NCI-H510A treated with DMSO at 0.1 percent for 48 hours (cell line): ENCODE results near the gene RUSF1.
A peak's percentile ranks its signal among the peaks of the same experiment; 100 is the strongest.
"Not testable (repeated sequence)": the region's sequence is repeated elsewhere in the genome, so short reads cannot be mapped to it uniquely, and the experiment has no call there.

Source experiments
- DNase-seq: peaks from one replicate; lab custom pipeline; 2025; lab: John Stamatoyannopoulos, UW

RUSF1 gene

DNA sequence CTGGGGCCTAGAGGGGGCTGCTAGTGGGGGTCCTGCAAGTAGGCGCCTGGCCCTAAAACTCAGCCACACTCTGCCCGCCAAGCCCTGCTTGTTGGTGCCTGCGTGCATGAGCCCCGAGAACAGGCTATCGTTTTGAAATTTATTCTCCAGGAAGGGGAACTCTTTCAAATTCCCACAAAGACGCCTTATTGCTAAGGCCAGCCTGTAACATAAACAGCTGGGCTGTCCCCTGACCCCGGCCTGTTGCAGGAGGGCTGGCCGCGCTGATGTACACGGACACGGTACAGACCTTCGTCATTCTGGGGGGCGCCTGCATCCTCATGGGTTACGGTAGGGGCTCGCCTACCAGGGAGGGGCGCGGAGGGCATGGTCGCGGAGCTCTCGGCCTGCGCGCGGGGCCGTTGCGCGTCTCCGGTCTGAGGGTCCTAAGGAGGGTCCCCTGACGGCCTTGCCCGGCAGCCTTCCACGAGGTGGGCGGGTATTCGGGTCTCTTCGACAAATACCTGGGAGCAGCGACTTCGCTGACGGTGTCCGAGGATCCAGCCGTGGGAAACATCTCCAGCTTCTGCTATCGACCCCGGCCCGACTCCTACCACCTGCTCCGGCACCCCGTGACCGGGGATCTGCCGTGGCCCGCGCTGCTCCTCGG lies 21.0 kb downstream of the RUSF1 start:
- no peak for DNase-seq

DNA sequence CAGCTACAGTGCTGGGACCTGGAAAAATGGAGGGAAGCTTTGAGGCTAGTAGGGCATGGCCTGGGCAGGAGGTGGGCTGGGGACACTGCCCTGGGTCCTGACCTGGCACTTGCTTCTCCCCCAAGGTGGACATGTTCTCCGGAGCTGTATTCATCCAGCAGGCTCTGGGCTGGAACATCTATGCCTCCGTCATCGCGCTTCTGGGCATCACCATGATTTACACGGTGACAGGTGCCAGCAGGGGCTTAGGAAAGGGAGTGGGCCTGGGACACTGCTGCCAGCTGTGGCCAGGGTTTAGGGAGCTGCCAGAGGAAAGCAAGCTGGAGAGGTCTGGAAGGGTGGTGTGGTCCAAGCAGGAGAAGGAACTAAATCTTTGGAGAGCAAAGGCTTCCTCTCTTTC lies 22.1 kb downstream of the RUSF1 start:
- DNase-seq: no peak

DNA sequence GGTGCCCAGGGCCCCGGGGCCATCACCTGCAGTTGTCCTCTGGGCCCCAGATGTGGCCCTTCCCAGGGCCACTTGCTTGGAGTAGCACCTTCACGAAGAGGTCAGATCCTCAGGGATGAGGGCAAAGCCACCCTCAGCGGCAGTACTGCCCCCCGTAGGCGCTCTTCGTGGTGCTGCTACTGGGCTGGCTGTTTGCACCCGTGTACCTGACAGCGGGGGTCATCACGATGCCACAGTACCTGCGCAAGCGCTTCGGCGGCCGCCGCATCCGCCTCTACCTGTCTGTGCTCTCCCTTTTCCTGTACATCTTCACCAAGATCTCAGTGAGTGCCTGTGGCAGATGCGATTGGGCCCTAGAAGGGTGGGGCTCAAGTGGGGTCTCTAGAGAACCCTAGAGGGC lies 22.6 kb downstream of the RUSF1 start:
- no peak for DNase-seq

DNA sequence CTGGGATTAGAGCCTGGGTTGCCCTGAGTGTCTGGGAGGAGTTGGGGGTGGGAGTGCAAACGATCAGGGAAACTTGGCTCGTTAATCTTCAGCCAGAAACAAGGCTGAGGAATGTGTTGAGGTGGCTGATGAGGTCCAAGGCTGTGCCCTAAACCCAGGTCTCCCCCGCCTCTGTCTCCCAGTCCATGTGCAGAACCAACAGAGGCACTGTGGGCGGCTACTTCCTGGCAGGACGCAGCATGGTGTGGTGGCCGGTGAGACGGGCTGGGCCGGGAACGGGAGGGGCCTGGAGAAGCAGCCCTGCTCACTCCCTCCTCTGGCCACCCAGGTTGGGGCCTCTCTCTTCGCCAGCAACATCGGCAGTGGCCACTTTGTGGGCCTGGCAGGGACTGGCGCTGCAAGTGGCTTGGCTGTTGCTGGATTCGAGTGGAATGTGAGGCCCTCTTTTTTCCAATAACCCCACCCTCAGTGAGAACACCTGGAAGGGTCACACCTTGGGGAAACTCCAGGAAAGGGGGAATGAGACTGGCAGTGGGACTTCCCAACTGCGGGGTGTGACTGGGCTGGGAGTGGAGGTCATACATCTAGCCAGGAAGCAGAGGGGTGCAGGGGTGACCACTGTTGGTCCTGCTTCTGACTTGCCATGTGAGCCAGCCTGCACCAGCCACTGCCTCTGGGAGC lies 23.6 kb downstream of the RUSF1 start:
- DNase-seq: no peak

DNA sequence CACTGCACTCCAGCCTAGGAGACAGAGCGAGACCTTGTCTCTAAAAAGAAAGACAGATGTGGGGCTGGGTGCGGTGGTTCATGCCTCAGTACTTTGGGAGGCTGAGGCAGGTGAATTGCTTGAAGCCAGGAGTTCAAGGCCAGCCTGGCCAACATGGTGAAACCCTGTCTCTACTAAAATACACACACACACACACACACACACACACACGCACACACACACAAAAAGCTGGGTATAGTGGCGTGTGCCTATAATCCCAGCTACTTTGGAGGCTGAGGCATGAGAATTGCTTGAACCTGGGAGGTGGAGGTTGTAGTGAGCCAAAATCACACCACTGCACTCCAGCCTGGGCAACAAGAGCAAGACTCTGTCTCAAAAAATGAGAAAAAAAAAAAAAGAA lies 24.1 kb downstream of the RUSF1 start:
- not testable (repeated sequence) for DNase-seq

DNA sequence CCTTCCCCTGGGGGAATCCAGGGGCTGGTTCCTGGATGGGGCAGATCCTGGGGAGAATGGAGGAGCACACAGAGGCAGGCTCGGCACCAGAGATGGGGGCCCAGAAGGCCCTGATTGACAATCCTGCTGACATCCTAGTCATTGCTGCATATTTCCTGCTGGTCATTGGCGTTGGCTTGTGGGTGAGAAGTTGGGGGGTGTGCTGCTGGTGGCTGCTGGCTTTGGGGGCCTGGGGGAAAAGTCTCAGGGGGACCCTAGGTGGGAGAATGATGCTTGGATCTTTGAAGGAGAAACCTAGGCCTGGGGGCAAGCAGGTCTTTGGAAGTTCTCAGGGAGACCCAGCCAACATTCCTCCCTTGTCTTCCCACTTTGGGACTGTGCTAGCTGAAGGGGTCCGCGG lies 25.1 kb downstream of the RUSF1 start, which contains the start of gene SLC5A2:
TSS of gene SLC5A2 (plus strand) at position 43 of the 400 bp plus-strand sequence. CDS start at position 57, 14 bp downstream.
- no peak for DNase-seq

DNA sequence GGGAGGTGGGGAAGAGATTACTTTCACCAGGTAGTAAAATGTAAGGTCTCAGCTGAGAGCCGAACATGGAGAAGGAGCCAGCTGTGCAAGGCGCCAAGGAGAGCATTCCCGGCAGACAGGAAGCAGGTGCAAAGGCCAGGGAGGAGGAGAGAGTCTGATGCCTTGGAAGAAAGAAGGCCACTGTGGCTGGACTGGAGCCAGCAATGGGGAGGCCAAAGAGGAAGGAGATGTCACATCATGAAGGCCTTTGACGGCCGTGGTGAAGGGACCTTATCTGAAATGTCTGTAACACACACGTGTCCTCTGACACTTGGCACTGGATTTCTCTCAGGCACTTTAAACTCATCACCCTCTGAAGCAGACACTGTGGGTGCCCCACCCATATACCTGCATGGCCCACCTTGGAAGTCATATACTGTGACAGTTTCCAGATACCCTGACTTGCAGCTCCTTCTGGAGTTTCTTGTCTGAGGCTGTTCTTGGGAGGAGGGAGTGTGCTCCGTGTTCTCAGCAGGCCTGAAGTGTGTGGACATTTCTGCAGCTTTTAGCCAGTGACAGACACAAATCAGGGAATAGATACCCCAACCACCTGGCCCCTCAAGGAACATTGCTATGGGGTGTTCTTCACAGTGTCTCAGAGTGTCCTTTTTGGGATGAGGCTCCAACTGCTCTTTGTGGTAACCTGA lies 27.2 kb downstream of the RUSF1 start:
- peak; percentile 10 for DNase-seq

DNA sequence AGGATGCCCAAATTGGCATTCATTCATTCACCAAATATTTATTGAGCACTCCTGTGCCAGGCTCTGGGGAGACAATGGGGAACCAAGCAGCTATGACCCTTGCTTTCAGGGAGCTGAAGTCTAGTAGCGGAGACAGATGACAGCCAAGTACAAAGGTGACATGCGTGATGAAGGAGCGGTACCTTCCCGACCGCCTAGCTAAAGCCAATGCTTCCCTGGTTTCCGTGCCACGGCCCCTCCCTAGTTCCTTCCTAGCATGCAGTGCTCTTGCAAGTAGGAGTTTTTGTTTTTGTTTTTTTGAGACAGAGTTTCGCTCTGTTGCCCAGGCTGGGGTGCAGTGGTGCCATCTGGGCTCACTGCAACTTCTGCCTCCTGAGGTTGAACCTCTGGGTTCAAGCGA lies 28.4 kb downstream of the RUSF1 start:
- no peak for DNase-seq

DNA sequence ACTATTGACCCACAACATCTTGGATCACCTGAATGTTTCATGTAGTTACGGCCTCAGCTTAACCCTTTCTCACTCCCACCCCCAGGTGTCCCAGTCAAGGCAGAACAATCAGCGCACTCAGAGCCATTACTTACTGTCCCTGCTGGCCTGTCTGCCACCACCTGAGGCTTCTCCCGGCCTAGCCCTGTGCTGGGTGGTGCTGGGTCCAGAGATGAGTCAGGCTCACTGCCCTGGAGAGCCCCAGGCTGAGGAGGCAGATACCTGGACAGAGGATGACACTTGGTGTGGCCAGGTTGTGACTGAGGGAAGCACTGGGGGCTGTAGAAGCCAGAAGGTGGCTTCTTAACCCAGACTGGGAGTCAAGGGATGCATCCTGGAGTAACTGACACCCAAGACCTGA lies 29.2 kb downstream of the RUSF1 start:
- no peak for DNase-seq

DNA sequence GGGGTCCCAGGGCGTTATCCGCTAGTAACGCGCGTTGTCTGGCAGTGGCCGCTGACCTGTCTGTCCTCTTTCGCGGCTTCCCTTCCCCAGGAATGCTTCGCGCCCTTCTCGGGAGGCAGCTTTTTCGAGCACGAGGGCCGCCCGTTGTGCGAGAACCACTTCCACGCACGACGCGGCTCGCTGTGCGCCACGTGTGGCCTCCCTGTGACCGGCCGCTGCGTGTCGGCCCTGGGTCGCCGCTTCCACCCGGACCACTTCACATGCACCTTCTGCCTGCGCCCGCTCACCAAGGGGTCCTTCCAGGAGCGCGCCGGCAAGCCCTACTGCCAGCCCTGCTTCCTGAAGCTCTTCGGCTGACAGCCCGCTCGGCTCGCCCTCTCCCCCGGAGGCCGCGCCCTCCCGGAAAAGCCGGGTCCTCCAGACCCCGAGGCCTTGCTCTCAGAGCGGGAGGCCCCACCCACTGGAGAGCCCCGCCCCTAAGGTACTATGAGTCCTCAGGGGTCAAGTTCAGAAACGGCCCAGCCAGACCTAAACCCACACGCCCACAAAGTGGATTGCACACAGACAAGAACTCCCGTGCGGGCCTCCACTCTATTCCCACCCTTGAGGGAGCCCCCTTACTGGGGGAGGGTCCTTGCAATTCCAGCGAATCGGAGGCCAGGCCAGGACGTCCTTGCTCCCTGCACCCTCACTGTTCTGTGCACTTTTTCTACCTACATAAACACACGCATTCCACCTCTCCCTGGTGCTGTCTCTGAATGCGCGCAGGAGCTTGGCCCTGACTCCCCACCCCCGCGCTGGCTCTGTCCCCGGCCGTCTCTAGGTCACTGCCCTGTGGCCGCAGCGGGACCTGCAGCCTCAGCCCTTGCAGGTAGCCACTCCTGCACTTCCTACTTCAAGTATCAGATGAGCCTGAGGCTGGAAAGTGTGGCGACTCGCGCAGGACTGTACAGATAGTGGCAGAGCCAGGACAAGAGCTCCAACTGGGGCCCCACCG lies 30.7 kb downstream of the RUSF1 start:
- peak; percentile 66 for DNase-seq

DNA sequence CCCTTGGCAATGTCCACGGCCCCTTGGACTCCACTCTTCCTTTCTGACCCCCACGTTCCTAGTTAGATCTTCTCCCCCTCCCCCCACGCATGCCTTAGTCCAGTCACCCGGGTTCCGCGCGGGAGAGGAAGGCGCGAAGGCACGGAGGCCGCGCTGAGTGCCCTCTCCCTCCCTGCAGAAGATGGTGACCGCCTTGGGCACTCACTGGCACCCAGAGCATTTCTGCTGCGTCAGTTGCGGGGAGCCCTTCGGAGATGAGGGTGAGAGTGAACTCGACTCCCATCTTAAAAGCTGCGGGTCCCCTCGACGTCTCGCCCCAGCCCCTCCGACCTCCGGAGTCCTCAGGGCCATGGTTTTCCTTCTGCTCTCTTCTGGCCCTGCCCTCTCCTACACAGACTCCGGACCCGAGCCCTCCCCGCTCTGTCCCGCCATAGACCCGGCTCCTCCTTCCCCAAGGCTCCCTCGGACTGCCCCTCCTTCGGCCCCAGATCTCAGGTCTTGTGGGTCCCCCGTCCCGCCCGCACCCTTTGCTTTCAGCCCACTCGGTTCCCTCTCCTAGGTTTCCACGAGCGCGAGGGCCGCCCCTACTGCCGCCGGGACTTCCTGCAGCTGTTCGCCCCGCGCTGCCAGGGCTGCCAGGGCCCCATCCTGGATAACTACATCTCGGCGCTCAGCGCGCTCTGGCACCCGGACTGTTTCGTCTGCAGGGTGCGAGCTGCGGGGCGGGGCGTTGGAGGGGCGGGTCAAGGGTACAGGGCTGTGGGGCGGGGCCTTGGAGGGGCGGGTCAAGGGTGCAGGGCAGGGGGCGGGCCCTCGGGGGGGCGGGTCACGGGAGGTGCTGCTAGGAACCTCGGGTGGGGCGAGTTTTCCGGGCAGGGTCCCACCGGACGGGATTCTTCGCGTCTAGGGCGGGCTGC lies 31.6 kb downstream of the RUSF1 start:
- peak; percentile 95 for DNase-seq

DNA sequence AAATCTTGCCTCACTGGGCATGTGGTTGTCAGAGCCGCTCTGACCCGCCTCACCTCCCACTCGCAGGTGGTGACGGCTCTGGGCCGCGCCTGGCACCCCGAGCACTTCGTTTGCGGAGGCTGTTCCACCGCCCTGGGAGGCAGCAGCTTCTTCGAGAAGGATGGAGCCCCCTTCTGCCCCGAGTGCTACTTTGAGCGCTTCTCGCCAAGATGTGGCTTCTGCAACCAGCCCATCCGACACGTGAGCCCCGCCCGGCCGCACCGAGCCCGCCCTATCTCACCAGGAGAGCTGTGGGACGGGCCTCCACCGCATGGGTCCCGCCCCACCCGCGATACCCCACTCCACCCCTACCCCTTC lies 32.3 kb downstream of the RUSF1 start:
- DNase-seq: peak; percentile 35

DNA sequence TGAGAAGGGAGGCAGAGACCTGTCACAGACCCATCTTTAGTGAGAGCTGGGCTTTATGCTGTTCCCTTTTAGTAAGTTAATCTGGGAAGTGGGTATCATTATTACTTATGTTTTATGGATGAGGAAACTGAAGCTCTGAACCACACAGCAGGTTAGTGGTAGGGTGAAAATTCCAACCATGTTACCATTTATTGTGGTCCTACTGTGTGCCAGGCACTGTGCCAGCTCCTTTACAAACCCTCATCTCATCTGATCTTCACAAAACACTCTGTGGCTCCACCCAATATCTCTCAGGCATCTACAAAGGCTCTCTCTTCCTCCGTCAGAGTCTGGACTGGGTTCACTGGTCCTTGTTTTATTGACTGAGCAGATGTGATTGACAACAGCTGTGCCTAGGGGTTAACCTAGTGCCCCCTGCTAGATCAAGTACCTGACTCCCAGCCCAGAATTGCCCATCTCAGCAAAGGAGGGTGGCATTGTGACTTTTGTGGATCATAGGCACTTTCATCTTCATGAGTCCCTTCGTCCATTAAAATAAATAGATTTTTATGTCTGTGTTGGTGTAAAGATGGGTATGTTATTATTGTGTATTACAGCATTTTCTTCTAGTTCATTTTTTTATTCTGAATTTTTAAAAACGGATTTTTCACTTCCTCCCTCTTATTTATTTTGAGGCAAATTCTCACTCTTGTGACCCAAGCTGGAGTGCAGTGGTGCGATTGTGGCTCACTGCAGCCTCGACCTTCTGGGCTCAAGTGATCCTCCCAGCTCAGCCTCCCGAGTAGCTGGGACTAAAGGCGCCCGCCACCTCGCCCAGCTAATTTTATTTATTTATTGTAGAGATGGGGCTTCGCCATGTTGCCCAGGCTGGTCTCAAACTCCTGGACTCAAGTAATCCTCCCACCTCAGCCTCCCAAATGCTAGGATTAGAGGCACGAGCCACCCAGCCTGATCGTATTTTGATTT lies 33.1 kb downstream of the RUSF1 start:
- no peak for DNase-seq

DNA sequence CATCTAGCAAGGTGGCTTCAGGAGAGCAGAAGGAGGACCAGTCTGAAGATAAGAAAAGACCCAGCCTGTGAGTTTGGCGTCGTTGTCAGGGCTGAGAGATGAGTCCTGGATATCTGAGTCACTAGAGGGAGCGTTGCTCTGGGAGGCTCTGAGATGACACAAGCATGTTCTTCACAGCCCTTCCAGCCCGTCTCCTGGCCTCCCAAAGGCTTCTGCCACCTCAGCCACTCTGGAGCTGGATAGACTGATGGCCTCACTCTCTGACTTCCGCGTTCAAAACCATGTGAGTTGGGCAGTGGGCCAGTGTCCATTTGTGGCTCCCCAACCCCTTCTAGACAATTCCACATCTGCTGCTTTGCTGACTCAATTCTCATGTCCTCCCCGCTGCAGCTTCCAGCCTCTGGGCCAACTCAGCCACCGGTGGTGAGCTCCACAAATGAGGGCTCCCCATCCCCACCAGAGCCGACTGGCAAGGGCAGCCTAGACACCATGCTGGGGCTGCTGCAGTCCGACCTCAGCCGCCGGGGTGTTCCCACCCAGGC lies 33.9 kb downstream of the RUSF1 start:
- DNase-seq: no peak

DNA sequence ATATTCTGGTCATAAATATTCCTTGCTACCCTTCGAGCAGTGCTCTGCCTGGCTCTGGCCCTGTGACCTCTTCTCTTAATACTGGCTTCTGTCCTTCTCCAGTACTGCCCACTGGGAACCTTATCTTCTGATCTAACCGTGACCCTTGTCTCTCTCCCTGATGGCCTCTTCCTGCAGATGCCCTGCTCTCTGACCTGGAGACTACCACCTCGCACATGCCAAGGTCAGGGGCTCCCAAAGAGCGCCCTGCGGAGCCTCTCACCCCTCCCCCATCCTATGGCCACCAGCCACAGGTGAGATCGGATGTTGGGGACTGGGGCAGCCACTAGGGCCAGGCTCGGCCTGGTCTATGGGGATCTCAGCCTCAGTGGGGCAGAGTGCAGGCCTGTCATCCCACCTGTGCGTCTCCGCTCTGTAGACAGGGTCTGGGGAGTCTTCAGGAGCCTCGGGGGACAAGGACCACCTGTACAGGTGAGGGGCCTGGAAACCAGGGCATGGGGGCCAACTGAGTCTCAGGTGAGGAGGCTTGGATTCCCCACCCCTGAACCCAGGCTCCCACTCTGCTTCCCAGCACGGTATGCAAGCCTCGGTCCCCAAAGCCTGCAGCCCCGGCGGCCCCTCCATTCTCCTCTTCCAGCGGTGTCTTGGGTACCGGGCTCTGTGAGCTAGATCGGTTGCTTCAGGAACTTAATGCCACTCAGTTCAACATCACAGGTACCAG lies 34.8 kb downstream of the RUSF1 start:
- no peak for DNase-seq

DNA sequence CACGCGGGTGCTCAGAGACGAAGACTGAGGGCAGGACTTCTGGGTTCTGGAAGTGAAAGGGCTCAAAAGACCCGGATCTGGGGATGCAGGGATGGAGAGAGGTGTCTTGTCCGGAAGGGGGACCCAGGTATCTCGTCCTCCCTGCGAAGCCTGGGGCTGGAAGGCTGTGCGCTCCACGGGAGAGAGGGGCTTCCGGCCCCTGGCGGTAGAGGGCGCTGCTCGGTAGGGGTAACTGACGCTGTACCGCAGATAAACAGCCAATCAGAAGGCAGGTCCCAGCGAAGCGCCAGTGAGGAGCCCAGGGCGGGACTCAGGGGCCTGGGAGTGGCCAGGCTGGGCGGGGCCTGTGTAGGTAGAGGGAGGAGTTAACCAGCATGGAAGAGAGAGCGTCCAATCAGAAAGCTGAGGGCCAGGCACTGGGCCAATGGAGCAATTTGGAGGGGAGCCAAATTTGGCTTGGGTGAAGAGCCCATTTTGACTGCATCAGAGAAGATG lies 35.4 kb downstream of the RUSF1 start:
- peak; percentile 45 for DNase-seq

DNA sequence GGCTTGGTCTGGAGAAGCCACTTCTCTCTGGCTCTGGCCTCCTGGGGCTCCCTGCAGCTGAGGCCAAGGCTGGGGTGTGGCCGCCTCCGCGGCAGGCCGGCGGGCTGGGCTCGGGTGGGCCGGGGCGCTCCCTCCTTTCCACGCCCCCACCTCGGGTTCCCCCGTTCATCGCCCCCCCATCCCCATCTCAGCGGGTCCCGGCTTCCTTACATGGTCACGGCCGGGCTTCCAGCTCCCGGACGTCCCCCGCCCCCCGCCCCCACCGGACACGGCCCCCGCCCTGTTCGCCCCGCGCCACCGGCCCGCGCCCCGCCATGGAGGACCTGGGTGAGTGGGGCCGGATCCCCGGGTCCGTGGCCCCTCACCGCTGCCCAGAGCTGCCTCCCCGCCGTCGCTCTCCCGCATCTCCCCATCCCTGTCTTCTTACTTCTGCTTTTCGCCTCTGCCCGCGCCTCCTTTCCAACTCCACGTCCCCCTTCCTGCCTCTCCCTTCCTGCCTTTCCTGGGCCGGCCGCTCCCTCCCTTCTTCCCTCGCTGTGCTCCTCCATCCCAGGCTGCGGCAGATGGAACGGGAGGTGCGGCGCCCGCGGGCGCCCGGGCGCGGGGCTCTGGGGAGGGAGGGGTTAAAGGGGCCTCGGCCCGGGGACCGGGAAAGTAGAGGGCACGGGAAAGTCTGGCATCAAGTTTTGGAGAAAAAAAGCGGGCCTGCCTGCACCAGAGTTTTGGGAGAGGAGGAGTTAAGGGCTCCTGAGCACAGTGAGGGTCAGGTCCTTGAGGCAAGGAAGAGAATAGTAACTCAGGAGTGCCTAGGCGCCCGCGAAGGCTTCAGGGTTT lies 36.1 kb downstream of the RUSF1 start, which contains the start of gene TGFB1I1:
TSS of gene TGFB1I1 (plus strand) at position 278 of the 834 bp plus-strand sequence. CDS start at position 315, 37 bp downstream.
- DNase-seq: peak; percentile 29
